Activated CD4-positive, alpha-beta T cell treated with anti-CD3 and anti-CD28 coated beads for 36 hours (primary cell): ENCODE results near the gene NAA30. TPM values are rescaled to one million over a fixed set of nuclear protein-coding genes. Genes with fewer than 3 reads are reported as not detected.
"Not testable (repeated sequence)": the region's sequence is repeated elsewhere in the genome, so short reads cannot be mapped to it uniquely, and the experiment has no call there.

Experiments used
- ATAC-seq: fragments of 200-7000 bp; cut with Tn5 transposase; one replicate; pipeline ENCODE4 v1.10.0; 2021; ENCODE audit warnings: mild to moderate bottlenecking, moderate library complexity
- CTCF ChIA-PET: fragments of 350-600 bp; sonication (Branson Sonifier 250); formaldehyde crosslinking; loops from one replicate; lab custom pipeline; 2021; ENCODE audit warnings: antibody characterized with exemption; lab: Charles Lee
- POLR2A ChIA-PET: fragments of 350-600 bp; sonication (Branson Sonifier 250); formaldehyde crosslinking; loops from one replicate; lab custom pipeline; 2021; ENCODE audit warnings: antibody characterized with exemption, inconsistent platforms; lab: Charles Lee
- DNase-seq: peaks from one replicate; pipeline ENCODE4 v3.0.0-alpha.2; 2020
- H3K27ac Mint-ChIP-seq: one replicate; pipeline ENCODE4 v1.8.0; 2021; ENCODE audit warnings: mixed read lengths
- H3K27me3 Mint-ChIP-seq: one replicate; pipeline ENCODE4 v1.8.0; 2021; ENCODE audit warnings: mixed read lengths
- H3K36me3 Mint-ChIP-seq: one replicate; pipeline ENCODE4 v1.8.0; 2021; ENCODE audit warnings: low read depth, mixed read lengths
- H3K4me1 Mint-ChIP-seq: one replicate; pipeline ENCODE4 v1.8.0; 2021; ENCODE audit warnings: mixed read lengths
- H3K4me3 Mint-ChIP-seq: one replicate; pipeline ENCODE4 v1.8.0; 2021; ENCODE audit warnings: mild to moderate bottlenecking, moderate library complexity, mixed read lengths
- H3K9me3 Mint-ChIP-seq: one replicate; pipeline ENCODE4 v1.8.0; 2021; ENCODE audit warnings: low read depth, mixed read lengths
- intact Hi-C, 2 experiments: fragments of 100-400 bp; cut with DNase I in 1 of 2; cut with micrococcal nuclease in 1 of 2; formaldehyde crosslinking; loops; one replicate each; pipeline versions ENCODE4 v1.14.2 to v1.15.1; 2022 to 2024; cut with DNase I, micrococcal nuclease
- total RNA-seq, 2 experiments: library from RNA; stranded (reverse); gene quantifications; one replicate each; pipeline ENCODE4 v1.2.3, GENCODE V29; 2021

The NAA30 gene
- total RNA-seq = 10 to 100 TPM; 14.2 to 17.6 TPM

DNA sequence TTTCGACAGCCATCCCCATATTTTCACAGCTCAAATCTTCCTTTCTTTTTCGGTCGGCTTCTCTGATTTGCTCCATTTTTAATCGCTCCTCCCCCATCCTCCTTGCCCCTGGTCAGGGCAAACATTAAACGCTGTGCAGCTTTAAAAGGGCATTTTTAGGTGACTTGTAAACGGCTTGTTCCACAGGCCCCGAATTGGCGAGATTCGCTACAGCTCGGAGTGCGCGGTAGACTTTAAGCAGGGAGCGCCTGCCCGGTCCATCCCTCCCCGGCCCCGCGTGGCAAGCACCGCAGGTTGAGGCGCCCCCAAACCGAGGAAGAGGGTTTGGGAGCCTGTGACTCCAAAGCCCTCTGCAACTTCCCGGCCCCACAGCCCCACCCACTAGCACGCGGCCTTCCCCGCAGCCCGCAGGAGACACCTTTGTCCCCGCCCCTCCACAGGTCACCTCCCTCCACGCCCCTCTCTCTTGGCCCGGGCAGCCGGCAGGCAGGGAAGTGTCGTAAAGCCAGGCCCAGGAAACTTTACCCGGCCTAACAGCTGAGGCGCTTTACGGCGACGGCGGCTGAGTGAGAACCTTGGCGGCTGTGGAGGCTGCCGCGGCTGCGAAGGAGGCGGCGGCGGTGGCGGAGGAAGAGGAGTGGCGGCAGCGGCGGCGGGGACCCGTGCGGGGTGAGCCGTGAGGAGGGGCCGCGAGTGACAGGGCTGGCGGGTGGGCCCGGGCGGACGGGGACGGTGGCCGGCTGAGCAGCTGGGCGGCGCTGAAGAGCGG is at the start of gene NAA30:
TSS of gene NAA30 (plus strand) at position 550 of the 769 bp plus-strand sequence. CDS start 372 bp downstream, outside the sequence.
- no peaks in the 10 kb centered on the region for H3K27me3 Mint-ChIP-seq
- ChIA-PET CTCF (no interaction called here), POLR2A (interaction anchor here (0.6 to 1.6 kb wide), 3 partner anchors 13 to 121 kb away, joined by 3 to 4 read pairs (median 4); partner anchors contain the start of genes AP5M1 and EXOC5)
- no peaks in the 10 kb centered on the region for H3K9me3 Mint-ChIP-seq
- intact Hi-C loops = loop anchor here (1.0 to 10.0 kb wide), 8 partner anchors 122 to 1809 kb away; partner anchors contain the start of genes AP5M1 (in 2 of the 2), EXOC5 (in 2 of the 2), ACTR10 (in 1 of the 2) and DAAM1 (in 1 of the 2)
- DNase-seq (peak; percentile 96), ATAC-seq (peak; percentile 91)
- H3K4me3 Mint-ChIP-seq = peak within 1 kb of the TSS; percentile 81
- H3K4me1 Mint-ChIP-seq = peaks cover 37% of the 10 kb centered on the region
- H3K36me3 Mint-ChIP-seq = peaks cover 24% of the 10 kb centered on the region
- peak within 1 kb of the TSS; percentile 93 for H3K27ac Mint-ChIP-seq

DNA sequence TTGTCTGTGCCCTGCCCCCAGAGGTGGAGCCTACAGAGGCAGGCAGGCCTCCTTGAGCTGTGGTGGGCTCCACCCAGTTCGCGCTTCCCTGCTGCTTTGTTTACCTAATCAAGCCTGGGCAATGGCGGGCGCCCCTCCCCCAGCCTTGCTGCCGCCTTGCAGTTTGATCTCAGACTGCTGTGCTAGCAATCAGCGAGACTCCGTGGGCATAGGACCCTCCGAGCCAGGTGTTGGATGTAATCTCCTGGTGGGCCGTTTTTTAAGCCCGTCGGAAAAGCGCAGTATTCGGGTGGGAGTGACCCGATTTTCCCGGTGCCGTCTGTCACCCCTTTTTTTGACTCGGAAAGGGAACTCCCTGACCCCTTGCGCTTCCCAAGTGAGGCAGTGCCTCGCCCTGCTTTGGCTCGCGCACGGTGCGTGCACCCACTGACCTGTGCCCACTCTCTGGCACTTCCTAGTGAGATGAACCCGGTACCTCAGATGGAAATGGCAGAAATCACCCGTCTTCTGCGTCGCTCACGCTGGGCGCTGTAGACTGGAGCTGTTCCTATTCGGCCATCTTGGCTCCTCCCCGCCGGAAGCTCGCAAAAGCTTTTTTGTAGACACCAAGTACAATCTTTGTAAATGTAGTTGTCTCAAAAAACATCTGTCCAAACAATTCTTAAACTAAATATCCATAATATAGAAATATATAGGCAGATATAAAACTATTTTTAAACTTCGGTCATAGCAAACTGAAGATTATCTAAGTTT is 46.7 kb upstream of the NAA30 start:
- H3K4me1 Mint-ChIP-seq, DNase-seq, ATAC-seq, H3K36me3 Mint-ChIP-seq, H3K9me3 Mint-ChIP-seq, intact Hi-C loops, POLR2A ChIA-PET, H3K4me3 Mint-ChIP-seq, H3K27ac Mint-ChIP-seq, CTCF ChIA-PET: not testable (repeated sequence)
- peaks cover 14% of the 10 kb centered on the region for H3K27me3 Mint-ChIP-seq

DNA sequence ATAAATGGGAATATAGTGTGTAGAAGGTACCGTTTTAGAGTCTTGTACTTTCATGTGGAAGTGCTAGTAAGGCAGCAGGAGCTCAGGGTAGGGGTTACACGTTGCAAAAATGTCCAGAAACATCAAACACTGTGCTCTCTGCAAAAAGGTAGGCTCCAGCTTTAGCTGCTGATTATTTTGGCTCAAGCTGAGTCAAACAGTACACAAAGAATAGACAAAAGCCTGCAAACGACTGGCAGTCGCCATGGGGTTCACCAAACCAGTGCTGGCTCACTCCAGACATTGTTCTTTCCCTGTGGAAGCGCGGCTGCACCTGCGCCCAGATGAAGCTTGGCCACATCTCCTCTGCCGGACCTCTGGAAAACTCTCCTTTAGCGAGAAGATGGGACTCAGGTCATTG is 45.3 kb upstream of the NAA30 start:
- POLR2A ChIA-PET = no interaction called here
- ATAC-seq = no peak
- no peak overlapping the region for H3K27ac Mint-ChIP-seq
- H3K4me3 Mint-ChIP-seq = no peak overlapping the region
- intact Hi-C loops = no loop called here
- CTCF ChIA-PET = no interaction called here
- no peaks in the 10 kb centered on the region for H3K4me1 Mint-ChIP-seq
- H3K27me3 Mint-ChIP-seq = peaks cover 16% of the 10 kb centered on the region
- H3K9me3 Mint-ChIP-seq = peaks cover 1% of the 10 kb centered on the region
- DNase-seq = no peak
- H3K36me3 Mint-ChIP-seq = peaks cover 1% of the 10 kb centered on the region

DNA sequence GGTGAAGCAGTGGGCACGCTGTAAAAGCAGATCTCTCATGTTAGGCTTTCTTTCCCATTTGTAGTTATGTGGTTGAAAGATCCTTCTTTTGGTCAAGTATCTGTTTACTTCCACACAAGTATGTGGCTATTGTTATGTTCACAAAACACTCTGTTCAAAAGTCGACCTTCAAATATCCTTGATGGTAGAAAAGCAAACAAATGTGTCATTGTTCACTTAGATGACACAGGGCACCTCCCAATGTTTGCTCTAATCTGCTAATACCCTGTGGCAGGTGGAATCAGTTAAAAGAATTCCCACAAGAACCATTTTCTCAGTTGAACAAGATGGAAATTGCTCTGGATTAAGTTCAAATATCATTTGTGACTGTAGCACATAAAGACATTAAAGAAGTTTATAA is 43.6 kb upstream of the NAA30 start:
- POLR2A ChIA-PET = no interaction called here
- H3K36me3 Mint-ChIP-seq = peaks cover 1% of the 10 kb centered on the region
- ATAC-seq = no peak
- no peak for DNase-seq
- H3K4me3 Mint-ChIP-seq = no peak overlapping the region
- H3K27ac Mint-ChIP-seq = no peak overlapping the region
- peaks cover 1% of the 10 kb centered on the region for H3K9me3 Mint-ChIP-seq
- H3K27me3 Mint-ChIP-seq = peaks cover 16% of the 10 kb centered on the region
- CTCF ChIA-PET = no interaction called here
- H3K4me1 Mint-ChIP-seq = no peaks in the 10 kb centered on the region
- intact Hi-C loops = no loop called here

DNA sequence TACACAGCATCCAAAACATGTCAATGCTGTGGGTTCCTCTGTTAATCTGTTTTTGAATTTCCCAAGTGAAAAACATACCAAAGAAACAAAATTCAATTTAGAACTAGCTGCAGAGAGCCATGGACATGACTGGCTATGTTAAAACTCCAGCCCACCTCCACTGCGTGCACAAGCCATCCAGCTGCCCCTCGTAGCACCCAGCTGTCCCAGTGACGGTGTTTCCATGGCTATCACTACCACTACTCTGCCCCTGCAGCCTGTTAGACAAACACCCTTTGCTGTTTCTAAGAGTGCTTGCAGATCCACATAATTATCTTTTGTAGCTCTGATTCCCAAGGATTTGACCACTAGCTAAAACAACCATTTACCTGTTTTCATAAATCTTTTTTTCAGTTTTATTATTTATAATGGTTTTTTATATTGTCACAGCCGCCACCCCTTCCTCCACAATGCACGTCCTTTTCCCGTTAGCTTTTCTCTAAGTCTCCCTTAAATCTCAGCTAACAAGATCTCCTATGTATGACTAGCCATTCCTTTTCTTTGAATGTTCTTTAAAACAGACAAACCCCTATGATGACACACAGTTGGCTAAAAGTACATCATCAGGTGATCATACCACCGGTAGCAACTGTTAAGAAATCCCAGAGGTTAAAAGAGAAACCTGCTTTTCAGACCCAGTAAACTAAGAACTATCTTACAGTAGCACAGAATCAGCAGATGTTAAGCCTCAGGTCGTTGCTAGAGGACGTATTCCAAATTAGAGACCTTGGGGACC is 37.8 kb upstream of the NAA30 start:
- Mint-ChIP-seq H3K4me1 (no peaks in the 10 kb centered on the region), H3K27me3 (peaks cover 12% of the 10 kb centered on the region), H3K9me3 (peaks cover 2% of the 10 kb centered on the region), H3K36me3 (no peaks in the 10 kb centered on the region), H3K27ac (no peak overlapping the region), H3K4me3 (no peak overlapping the region)
- ATAC-seq (no peak), DNase-seq (no peak)
- ChIA-PET POLR2A (no interaction called here), CTCF (interaction anchor here (0.5 to 1.1 kb wide), 2 partner anchors 11 to 1167 kb away, joined by 3 read pairs; no protein-coding TSS in a partner anchor)
- intact Hi-C loops = no loop called here

DNA sequence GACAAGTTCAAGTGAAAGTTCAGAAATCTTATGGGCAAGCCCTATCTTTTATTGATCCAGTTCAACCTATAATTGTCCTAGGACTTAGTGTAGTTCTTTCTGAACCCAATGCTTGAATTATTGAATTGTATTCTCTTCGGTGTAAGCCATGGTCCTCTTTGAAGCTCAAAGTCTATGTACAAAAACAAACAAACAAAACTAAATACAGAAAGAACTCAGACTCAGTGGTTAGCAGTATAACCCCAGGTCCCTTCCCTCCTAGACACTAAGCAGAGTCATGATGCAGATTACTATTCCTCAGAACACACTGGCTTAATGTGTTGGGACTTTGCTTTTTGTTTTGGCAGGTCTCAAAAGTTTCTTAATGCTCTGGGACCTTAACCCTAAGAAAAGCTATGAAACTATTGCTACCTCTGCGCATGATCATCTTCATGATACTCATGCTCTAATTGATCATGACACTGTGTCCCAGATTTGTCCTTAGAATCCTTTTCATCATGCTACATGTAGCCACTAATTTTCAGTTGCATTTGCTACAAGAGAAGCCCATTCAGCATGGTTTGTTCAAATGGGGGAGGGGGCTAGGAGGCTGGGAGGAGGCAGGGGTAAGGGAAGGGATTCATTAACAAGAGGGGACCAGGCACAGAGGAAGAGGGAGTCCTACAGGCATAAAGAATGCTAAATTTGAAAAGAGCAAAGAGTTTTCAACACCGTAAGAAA is 35.1 kb upstream of the NAA30 start:
- DNase-seq (no peak), ATAC-seq (no peak)
- Mint-ChIP-seq H3K9me3 (peaks cover 2% of the 10 kb centered on the region), H3K36me3 (no peaks in the 10 kb centered on the region), H3K27ac (no peak overlapping the region), H3K4me1 (no peaks in the 10 kb centered on the region), H3K4me3 (no peak overlapping the region), H3K27me3 (peaks cover 15% of the 10 kb centered on the region)
- CTCF ChIA-PET = no interaction called here
- POLR2A ChIA-PET = no interaction called here
- intact Hi-C loops = no loop called here

DNA sequence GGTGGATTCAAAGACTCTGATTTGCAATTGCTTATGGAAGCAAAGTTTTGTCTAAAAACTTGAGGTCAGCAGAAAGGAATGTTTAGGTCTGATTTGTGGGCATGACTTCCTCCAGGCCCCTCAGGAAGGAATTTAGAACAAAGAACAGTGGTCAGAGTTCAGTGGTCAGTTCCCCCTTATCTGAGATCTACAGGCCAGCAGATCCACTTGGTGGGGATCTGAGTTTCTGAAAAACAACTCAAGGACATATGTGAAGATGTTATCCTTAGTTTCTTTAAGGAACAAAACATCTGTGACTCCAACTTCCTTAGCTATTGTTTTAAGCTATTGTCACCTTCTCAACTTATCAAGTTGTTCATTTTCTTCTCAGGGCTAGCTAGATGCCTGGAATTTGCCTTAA is 28.0 kb upstream of the NAA30 start:
- Mint-ChIP-seq H3K36me3 (no peaks in the 10 kb centered on the region), H3K4me1 (no peaks in the 10 kb centered on the region), H3K4me3 (no peak overlapping the region), H3K27ac (no peak overlapping the region), H3K9me3 (no peaks in the 10 kb centered on the region), H3K27me3 (peaks cover 26% of the 10 kb centered on the region)
- ChIA-PET CTCF (interaction anchor here (0.7 kb wide), 1 partner anchor 992 kb away, joined by 3 read pairs; no protein-coding TSS in a partner anchor), POLR2A (no interaction called here)
- intact Hi-C loops = no loop called here
- no peak for ATAC-seq
- no peak for DNase-seq

DNA sequence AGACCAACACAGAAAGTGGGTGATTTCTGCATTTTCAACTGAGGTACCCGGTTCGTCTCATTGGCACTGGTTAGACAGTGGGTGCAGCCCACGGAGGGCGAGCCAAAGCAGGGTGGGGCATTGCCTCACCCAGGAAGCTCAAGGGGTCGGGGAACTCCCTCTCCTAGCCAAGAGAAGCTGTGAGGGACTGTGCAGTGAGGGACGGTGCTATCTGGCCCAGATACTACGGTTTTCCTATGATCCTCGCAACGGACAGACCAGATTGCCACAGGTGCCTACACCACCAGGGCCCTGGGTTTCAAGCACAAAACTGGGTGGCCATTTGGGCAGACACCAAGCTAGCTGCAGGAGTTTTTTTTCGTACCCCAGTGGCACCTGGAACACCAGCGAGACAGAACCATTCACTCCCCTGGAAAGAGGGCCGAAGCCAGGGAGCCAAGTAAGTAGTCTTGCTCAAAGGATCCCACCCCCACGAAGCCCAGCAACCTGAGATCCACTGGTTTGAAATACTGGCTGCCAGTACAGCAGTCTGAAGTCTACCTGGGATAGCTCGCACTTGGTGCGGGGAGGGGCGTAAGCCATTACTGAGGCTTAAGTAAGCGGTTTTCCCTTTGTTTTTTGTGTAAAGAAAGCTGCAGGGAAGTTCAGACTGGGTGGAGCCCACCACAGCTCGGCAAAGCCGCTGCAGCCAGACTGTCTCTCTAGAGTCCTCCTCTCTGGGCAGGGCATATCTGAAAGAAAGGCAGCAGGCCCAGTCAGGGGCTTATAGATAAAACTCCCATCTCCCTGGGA is 25.5 kb upstream of the NAA30 start:
- DNase-seq (no peak), ATAC-seq (no peak)
- intact Hi-C loops = no loop called here
- Mint-ChIP-seq H3K9me3 (peaks cover 1% of the 10 kb centered on the region), H3K27ac (no peak overlapping the region), H3K4me3 (no peak overlapping the region), H3K36me3 (no peaks in the 10 kb centered on the region), H3K4me1 (no peaks in the 10 kb centered on the region), H3K27me3 (peaks cover 32% of the 10 kb centered on the region)
- CTCF ChIA-PET = interaction anchor here (0.6 to 1.3 kb wide), 2 partner anchors 12 to 33 kb away, joined by 3 read pairs; no protein-coding TSS in a partner anchor
- POLR2A ChIA-PET = no interaction called here

DNA sequence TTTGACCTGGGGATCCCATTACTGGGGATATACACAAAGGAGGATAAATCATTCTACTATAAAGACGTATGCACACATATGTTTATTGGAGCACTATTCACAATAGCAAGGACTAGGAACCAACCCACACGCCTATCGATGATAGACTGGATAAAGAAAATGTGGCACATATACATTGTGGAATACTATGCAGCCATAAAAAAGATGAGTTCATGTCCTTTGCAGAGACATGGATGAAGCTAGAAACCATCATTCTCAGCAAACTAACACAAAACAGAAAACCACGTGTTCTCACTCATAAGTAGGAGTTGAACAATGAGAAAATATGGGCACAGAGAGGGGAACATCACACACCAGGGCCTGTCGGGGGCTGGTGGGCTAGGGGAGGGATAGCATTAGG is 20.2 kb upstream of the NAA30 start:
- CTCF ChIA-PET, ATAC-seq, H3K36me3 Mint-ChIP-seq, POLR2A ChIA-PET, H3K4me1 Mint-ChIP-seq, H3K9me3 Mint-ChIP-seq, intact Hi-C loops, H3K4me3 Mint-ChIP-seq, H3K27ac Mint-ChIP-seq, DNase-seq: not testable (repeated sequence)
- peaks cover 23% of the 10 kb centered on the region for H3K27me3 Mint-ChIP-seq

DNA sequence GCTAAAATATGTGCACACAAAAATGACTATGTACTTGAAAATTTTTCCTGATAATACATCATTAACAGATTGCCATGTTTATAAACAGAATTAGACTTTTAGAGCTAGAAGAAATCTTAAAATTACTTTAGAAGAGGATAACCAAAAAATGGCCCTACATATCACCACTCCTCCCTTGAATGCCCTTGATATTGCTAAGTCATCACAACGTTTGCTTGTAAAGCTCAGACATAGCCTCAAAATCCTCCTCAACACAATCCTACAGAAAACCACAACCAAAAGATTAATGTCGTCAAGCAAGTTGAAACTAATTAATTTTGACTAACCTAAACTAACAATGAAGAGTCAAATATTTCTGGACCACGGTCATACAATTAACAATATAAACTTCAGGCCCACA is 19.4 kb upstream of the NAA30 start:
- Mint-ChIP-seq H3K4me1 (no peaks in the 10 kb centered on the region), H3K27me3 (peaks cover 17% of the 10 kb centered on the region), H3K4me3 (no peak overlapping the region), H3K36me3 (no peaks in the 10 kb centered on the region), H3K9me3 (peaks cover 5% of the 10 kb centered on the region), H3K27ac (no peak overlapping the region)
- ATAC-seq = no peak
- ChIA-PET POLR2A (no interaction called here), CTCF (no interaction called here)
- DNase-seq = no peak
- intact Hi-C loops = no loop called here
